PC-3 (cell line): ENCODE data around the gene PCDHGA5. TPM values are rescaled to one million over a fixed set of nuclear protein-coding genes. Genes with fewer than 3 reads are reported as not detected.
"Not testable (repeated sequence)": the region's sequence is repeated elsewhere in the genome, so short reads cannot be mapped to it uniquely, and the experiment has no call there.

Source experiments
- ATAC-seq: fragments of 200-7000 bp; cut with Tn5 transposase; 2 replicates; pipeline ENCODE4 v1.9.1; 2020; ENCODE audit warnings: mild to moderate bottlenecking, moderate library complexity
- BruUV-seq: library from RNA; stranded (reverse); fragments of 400-500 nt; replicated peaks from 2 replicates; lab custom pipeline; 2021; lab: Mats Ljungman, UMichigan
- CTCF ChIA-PET: fragments of 300-600 bp; sonication (Branson Sonifier 250); formaldehyde crosslinking; loops from one replicate; lab custom pipeline; 2022; ENCODE audit warnings: antibody characterized with exemption; lab: Charles Lee
- POLR2A ChIA-PET: fragments of 300-600 bp; sonication (Branson Sonifier 250); formaldehyde crosslinking; loops from one replicate; lab custom pipeline; 2022; ENCODE audit warnings: antibody characterized with exemption; ENCODE audit not compliant: unreplicated experiment; lab: Charles Lee
- DNase-seq: peaks from one replicate; pipeline ENCODE4 v3.0.0-alpha.2; 2015
- H2AFZ ChIP-seq: fragments of 300-600 bp; sonication (generic); 2 replicates; pipeline ENCODE4 v1.6.0; 2016; ENCODE audit warnings: antibody characterized with exemption, low read length
- H3F3A ChIP-seq: fragments of 300-600 bp; sonication (generic); one replicate; pipeline ENCODE4 v1.6.0; 2017; ENCODE audit warnings: antibody characterized with exemption, low read length, control low read depth, mild to moderate bottlenecking; ENCODE audit not compliant: unreplicated experiment
- H3K27ac ChIP-seq: fragments of 300-600 bp; sonication (generic); 2 replicates; pipeline ENCODE4 v1.5.1; 2016; ENCODE audit warnings: mild to moderate bottlenecking, low read length
- H3K27me3 ChIP-seq: fragments of 300-600 bp; sonication (generic); 2 replicates; pipeline ENCODE4 v1.6.1; 2016; ENCODE audit warnings: low read length, mixed read lengths
- H3K36me3 ChIP-seq: fragments of 300-600 bp; sonication (generic); 2 replicates; pipeline ENCODE4 v1.6.1; 2016; ENCODE audit warnings: low read depth, mixed run types, low read length, mixed read lengths
- H3K4me1 ChIP-seq: fragments of 300-600 bp; sonication (generic); 2 replicates; pipeline ENCODE4 v1.5.1; 2016; ENCODE audit warnings: low read length; ENCODE audit not compliant: insufficient read depth
- H3K4me2 ChIP-seq: fragments of 300-600 bp; sonication (generic); 2 replicates; pipeline ENCODE4 v1.6.0; 2016; ENCODE audit warnings: low read length
- H3K4me3 ChIP-seq: fragments of 300-600 bp; sonication (generic); 2 replicates; pipeline ENCODE4 v1.5.1; 2016; ENCODE audit warnings: mild to moderate bottlenecking, low read length, mixed read lengths
- H3K79me2 ChIP-seq: fragments of 300-600 bp; sonication (generic); 2 replicates; pipeline ENCODE4 v1.6.1; 2017; ENCODE audit warnings: low read length, mixed read lengths
- H3K9ac ChIP-seq: fragments of 300-600 bp; sonication (generic); 2 replicates; pipeline ENCODE4 v1.6.0; 2016; ENCODE audit warnings: mild to moderate bottlenecking, low read length
- H3K9me2 ChIP-seq: fragments of 300-600 bp; sonication (generic); replicated peaks from 2 replicates; pipeline ENCODE4 v1.6.1; 2016; ENCODE audit warnings: mixed run types, low read length, mixed read lengths
- H3K9me3 ChIP-seq: fragments of 300-600 bp; sonication (generic); 2 replicates; pipeline ENCODE4 v1.6.1; 2016; ENCODE audit warnings: low read length, mixed read lengths
- H4K20me1 ChIP-seq: fragments of 300-600 bp; sonication (generic); 2 replicates; pipeline ENCODE4 v1.6.1; 2016; ENCODE audit warnings: low read length, mixed read lengths
- EZH2 ChIP-seq: fragments of 300-600 bp; sonication (generic); IDR thresholded peaks from one replicate; pipeline ENCODE4 v1.6.1; 2017; ENCODE audit warnings: antibody characterized with exemption, mild to moderate bottlenecking, low read length; ENCODE audit not compliant: unreplicated experiment
- EZH2phosphoT487 ChIP-seq: fragments of 300-600 bp; sonication (generic); IDR thresholded peaks from 2 replicates; pipeline ENCODE4 v1.6.1; 2018; ENCODE audit warnings: mild to moderate bottlenecking, antibody characterized with exemption, low read length, borderline replicate concordance
- intact Hi-C: fragments of 100-400 bp; cut with micrococcal nuclease; formaldehyde crosslinking; loops from 2 replicates; pipeline ENCODE4 v1.9.0; 2023
- total RNA-seq: library from RNA; depleted of rRNA; stranded (reverse); fragments of >200 nt; gene quantifications from 2 replicates; pipeline ENCODE4 v1.2.3, GENCODE V29; 2014
- TF ChIP-seq, protein P1 (sequence below): fragments of 300-600 bp; sonication (generic); conservative IDR thresholded peaks from 2 replicates; pipeline ENCODE4 v1.5.1; 2017; ENCODE audit warnings: antibody characterized with exemption, low read depth, mild to moderate bottlenecking, low read length

PCDHGA5 gene
- total RNA-seq, 1 experiment from 2014 or later, result 0.98 TPM

DNA sequence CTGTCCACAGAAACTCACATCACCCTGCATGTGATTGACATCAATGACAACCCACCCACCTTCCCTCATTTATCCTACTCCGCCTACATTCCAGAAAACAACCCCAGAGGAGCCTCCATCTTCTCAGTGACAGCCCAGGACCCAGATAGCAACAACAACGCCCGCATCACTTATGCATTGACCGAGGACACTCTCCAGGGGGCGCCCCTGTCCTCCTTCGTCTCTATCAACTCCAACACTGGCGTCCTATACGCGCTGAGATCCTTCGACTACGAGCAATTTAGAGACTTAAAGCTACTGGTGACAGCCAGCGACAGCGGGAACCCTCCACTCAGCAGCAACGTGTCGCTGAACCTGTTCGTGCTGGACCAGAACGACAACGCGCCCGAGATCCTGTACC lies 18.6 kb upstream of the PCDHGA5 start:
- no peak overlapping the region for H3K9ac ChIP-seq
- intact Hi-C loops, result no loop called here
- H3K4me1 ChIP-seq, result no peaks in the 10 kb centered on the region
- ATAC-seq, result no peak
- H3F3A ChIP-seq, result no peaks in the 10 kb centered on the region
- H3K4me3 ChIP-seq, result no peak overlapping the region
- no peaks in the 10 kb centered on the region for H3K79me2 ChIP-seq
- H3K4me2 ChIP-seq, result no peak overlapping the region
- H3K27me3 ChIP-seq, result no peaks in the 10 kb centered on the region
- ChIA-PET CTCF (no interaction called here), POLR2A (no interaction called here)
- DNase-seq, result no peak
- H3K9me2 ChIP-seq, result no peaks in the 10 kb centered on the region
- H3K9me3 ChIP-seq, result no peaks in the 10 kb centered on the region
- no peaks in the 10 kb centered on the region for H3K36me3 ChIP-seq
- TF ChIP-seq, protein P1, sequence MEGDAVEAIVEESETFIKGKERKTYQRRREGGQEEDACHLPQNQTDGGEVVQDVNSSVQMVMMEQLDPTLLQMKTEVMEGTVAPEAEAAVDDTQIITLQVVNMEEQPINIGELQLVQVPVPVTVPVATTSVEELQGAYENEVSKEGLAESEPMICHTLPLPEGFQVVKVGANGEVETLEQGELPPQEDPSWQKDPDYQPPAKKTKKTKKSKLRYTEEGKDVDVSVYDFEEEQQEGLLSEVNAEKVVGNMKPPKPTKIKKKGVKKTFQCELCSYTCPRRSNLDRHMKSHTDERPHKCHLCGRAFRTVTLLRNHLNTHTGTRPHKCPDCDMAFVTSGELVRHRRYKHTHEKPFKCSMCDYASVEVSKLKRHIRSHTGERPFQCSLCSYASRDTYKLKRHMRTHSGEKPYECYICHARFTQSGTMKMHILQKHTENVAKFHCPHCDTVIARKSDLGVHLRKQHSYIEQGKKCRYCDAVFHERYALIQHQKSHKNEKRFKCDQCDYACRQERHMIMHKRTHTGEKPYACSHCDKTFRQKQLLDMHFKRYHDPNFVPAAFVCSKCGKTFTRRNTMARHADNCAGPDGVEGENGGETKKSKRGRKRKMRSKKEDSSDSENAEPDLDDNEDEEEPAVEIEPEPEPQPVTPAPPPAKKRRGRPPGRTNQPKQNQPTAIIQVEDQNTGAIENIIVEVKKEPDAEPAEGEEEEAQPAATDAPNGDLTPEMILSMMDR, result no peak
- TF ChIP-seq EZH2 (no peak), EZH2phosphoT487 (no peak)
- no TSS peak for BruUV-seq
- H2AFZ ChIP-seq, result no peak overlapping the region
- no peaks in the 10 kb centered on the region for H4K20me1 ChIP-seq
- H3K27ac ChIP-seq, result no peak overlapping the region

DNA sequence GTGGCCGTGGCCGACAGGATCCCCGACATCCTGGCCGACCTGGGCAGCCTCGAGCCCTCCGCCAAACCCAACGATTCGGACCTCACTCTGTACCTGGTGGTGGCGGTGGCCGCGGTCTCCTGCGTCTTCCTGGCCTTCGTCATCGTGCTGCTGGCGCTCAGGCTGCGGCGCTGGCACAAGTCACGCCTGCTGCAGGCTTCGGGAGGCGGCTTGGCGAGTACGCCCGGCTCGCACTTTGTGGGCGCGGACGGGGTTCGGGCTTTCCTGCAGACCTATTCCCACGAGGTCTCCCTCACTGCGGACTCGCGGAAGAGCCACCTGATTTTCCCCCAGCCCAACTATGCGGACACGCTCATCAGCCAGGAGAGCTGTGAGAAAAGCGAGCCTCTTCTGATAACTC lies 17.9 kb upstream of the PCDHGA5 start:
- H3K79me2 ChIP-seq, H3K4me1 ChIP-seq, DNase-seq, H3K4me2 ChIP-seq, H3F3A ChIP-seq, H3K27ac ChIP-seq, ATAC-seq, H3K4me3 ChIP-seq, H3K36me3 ChIP-seq, H3K9me3 ChIP-seq, H3K27me3 ChIP-seq, H4K20me1 ChIP-seq, H3K9me2 ChIP-seq, H3K9ac ChIP-seq, BruUV-seq, H2AFZ ChIP-seq, CTCF ChIA-PET, intact Hi-C loops: not testable (repeated sequence)
- POLR2A ChIA-PET, result interaction anchor here (0.6 kb wide), 1 partner anchor 245 kb away, joined by 4 read pairs; no protein-coding TSS in a partner anchor

DNA sequence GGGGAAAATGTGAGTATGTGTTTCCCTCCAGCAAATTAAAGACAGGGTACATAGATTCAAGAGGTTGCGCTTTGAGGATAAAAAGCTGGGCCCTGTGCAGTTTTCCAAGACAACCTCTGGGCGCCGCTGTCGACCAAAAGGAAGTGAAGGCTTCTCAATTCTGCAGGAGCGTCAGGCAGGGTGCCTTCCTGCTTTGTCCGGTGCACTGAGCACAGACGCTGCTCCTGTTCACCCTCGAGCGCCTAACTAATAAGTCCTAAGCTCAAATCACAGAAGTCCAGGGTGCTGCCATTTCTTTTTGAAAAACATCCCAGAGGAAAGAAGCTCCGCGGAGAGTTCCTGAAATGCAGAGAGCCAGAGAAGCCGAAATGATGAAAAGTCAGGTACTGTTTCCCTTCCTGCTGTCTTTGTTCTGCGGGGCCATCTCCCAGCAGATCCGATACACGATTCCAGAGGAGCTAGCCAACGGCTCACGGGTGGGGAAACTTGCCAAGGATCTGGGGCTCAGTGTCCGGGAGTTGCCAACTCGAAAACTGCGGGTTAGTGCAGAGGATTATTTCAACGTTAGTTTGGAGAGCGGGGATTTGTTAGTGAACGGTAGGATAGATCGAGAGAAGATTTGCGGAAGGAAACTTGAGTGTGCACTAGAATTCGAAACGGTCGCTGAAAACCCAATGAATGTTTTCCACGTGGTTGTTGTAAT lies 13.9 kb upstream of the PCDHGA5 start, which contains the start of gene PCDHGB1:
Gene PCDHGB1 (plus strand): TSS at position 183 of the 703 bp plus-strand sequence. CDS start 162 bp downstream, at position 345.
- no TSS peak for BruUV-seq
- Histone ChIP-seq H3K36me3 (no peaks in the 10 kb centered on the region), H3K27me3 (no peaks in the 10 kb centered on the region), H3K27ac (no peak within 1 kb of the TSS), H3K79me2 (no peaks in the 10 kb centered on the region), H3K9me3 (no peaks in the 10 kb centered on the region), H3K9ac (no peak within 1 kb of the TSS), H3K4me3 (no peak within 1 kb of the TSS), H4K20me1 (no peaks in the 10 kb centered on the region), H3K9me2 (no peaks in the 10 kb centered on the region), H3K4me2 (no peak within 1 kb of the TSS), H3F3A (no peaks in the 10 kb centered on the region), H2AFZ (no peak within 1 kb of the TSS), H3K4me1 (no peaks in the 10 kb centered on the region)
- ChIA-PET POLR2A (no interaction called here), CTCF (no interaction called here)
- ATAC-seq (no peak), DNase-seq (no peak)
- TF ChIP-seq EZH2phosphoT487 (no peak), EZH2 (no peak)
- TF ChIP-seq, protein P1, result no peak
- intact Hi-C loops, result no loop called here
